ENCODE results near the gene COX14.
A peak's percentile ranks its signal among the peaks of the same experiment; 100 is the strongest.
"Not testable (repeated sequence)": the region's sequence is repeated elsewhere in the genome, so short reads cannot be mapped to it uniquely, and the experiment has no call there.

Gene COX14

DNA sequence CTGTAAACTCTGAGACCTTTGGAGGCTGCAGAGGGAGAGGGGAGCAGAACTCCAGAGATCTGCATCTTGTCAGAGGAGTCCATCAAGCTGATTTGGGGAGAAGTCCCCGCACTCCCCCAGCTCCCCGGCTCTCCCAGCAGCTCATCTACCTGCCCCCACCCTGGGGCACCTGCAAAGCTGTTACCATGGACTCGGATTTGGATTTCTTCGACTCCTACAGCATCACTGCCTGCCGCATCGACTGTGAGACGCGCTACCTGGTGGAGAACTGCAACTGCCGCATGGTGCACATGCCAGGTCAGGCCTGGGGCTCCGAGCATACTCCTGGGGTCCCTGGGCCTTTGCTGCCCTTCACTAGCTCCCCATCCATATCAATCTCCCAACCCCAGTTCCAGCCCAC, 33.8 kb upstream of the COX14 start:
- Histone ChIP-seq H3K4me1 (ENCODE audit: insufficient read depth, low read length) (peaks cover 4% of the 10 kb centered on the region; the same call in 1 of the 2 replicates), H3K9me3 (ENCODE audit: control insufficient read depth, insufficient read depth, low read length) (no peaks in the 10 kb centered on the region), H3K36me3 (ENCODE audit: insufficient read depth, low read length) (no peaks in the 10 kb centered on the region), H3K9ac (ENCODE audit: low read depth, low read length) (no peak overlapping the region)

DNA sequence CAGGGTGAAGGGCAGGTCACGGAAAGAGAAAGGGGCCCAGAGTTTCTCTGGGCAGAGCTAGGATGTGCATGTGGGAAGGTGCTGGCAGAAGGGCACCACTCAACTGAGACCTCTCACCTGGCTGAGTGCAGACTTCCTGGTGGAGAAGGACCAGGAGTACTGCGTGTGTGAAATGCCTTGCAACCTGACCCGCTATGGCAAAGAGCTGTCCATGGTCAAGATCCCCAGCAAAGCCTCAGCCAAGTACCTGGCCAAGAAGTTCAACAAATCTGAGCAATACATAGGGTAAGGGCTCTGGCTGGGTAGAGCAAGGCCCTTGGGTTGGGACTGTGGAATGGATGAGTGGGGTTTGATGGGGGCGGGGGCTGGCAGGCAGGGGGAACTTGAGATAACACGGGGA, 32.3 kb upstream of the COX14 start:
- Histone ChIP-seq H3K4me1 (ENCODE audit: insufficient read depth, low read length) (peaks cover 4% of the 10 kb centered on the region; the same call in 1 of the 2 replicates), H3K9me3 (ENCODE audit: control insufficient read depth, insufficient read depth, low read length) (no peaks in the 10 kb centered on the region), H3K9ac (ENCODE audit: low read depth, low read length) (no peak overlapping the region), H3K36me3 (ENCODE audit: insufficient read depth, low read length) (no peaks in the 10 kb centered on the region)

DNA sequence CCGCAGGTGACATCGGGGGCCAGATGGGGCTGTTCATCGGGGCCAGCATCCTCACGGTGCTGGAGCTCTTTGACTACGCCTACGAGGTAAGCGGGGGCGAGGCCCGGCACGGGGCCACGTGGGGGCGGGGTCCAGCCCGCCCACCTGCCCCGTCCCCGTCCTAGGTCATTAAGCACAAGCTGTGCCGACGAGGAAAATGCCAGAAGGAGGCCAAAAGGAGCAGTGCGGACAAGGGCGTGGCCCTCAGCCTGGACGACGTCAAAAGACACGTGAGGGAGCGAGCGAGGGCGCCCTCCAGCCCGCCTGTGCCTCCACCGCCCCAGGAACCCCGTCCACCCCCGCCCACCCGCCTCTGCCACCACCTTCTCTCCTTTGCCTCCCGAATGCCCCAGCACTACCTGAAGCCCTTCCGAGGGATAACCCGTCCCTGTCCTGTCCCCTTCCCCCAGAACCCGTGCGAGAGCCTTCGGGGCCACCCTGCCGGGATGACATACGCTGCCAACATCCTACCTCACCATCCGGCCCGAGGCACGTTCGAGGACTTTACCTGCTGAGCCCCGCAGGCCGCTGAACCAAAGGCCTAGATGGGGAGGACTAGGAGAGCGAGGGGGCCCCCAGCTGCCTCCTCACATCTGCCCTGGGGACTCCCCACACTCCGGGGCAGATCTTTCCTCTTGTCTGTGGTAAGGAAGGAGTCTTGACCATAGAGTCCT, 30.8 kb upstream of the COX14 start:
- H3K4me1 ChIP-seq (ENCODE audit: insufficient read depth, low read length) = no peaks in the 10 kb centered on the region
- no peaks in the 10 kb centered on the region for H3K9me3 ChIP-seq (ENCODE audit: control insufficient read depth, insufficient read depth, low read length)
- H3K36me3 ChIP-seq (ENCODE audit: insufficient read depth, low read length) = no peaks in the 10 kb centered on the region
- H3K9ac ChIP-seq (ENCODE audit: low read depth, low read length) = peak overlapping the region; percentile 32; the same call in 1 of the 2 replicates

DNA sequence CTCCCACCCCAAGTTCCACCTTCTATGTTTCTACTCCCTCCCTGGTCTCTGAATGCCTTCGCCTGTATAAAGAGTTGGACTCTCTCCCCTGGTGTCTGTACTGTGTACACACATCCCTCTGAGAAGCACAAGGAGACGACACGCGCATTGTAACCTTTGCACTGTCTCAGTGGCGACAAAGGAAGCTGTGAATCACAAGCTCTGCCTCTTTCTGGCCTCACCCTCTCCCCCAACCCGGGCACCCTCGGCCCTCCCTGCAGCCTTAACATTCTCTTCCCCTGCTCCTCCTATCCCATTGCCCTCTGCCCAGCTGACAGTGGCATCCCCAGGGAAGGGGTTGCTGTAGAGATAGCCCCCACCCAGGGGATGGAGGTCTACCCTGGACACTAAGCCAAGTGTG, 29.4 kb upstream of the COX14 start:
- no peak overlapping the region for H3K9ac ChIP-seq (ENCODE audit: low read depth, low read length)
- peaks cover 5% of the 10 kb centered on the region for H3K36me3 ChIP-seq (ENCODE audit: insufficient read depth, low read length)
- H3K9me3 ChIP-seq (ENCODE audit: control insufficient read depth, insufficient read depth, low read length) = no peaks in the 10 kb centered on the region
- H3K4me1 ChIP-seq (ENCODE audit: insufficient read depth, low read length) = no peaks in the 10 kb centered on the region

DNA sequence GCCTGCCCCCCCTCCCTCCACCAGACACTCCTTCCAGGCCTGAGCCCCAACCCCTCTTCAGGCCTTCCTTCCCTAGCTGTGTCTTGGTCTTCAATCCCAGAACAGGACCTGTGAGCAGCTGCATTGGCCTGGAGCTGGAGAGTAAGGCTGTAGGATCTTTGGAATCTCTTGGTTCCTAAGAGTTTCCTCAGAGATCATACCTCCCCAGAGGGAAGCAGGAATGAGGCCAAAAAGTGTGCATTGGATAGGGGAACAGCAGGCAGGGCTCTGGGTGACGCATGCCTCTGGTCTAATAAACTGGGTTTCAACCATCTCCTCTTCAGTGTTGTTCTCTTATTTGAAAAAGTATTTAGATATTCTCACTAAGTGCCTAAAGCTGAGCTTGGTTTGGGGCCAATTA, 28.7 kb upstream of the COX14 start:
- H3K4me1 ChIP-seq (ENCODE audit: insufficient read depth, low read length) = no peaks in the 10 kb centered on the region
- no peak overlapping the region for H3K9ac ChIP-seq (ENCODE audit: low read depth, low read length)
- peaks cover 5% of the 10 kb centered on the region for H3K36me3 ChIP-seq (ENCODE audit: insufficient read depth, low read length)
- no peaks in the 10 kb centered on the region for H3K9me3 ChIP-seq (ENCODE audit: control insufficient read depth, insufficient read depth, low read length)

DNA sequence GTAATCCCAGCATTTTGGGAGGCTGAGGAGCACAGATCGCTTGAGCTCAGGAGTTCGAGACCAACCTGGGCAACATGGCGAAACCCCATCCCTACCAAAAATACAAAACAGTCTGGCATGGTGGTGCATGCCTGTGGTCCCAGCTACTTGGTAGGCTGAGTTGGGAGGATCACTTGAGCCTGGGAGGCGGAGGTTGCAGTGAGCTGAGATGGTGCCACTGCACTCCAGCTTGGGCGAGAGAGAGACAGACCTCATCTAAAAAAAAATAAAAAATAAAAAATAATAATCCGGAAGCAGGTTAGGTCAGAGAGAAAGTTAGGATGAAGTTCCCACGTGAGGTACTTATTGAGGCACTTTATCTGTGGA, 27.6 kb upstream of the COX14 start:
- Histone ChIP-seq H3K36me3 (ENCODE audit: insufficient read depth, low read length) (peaks cover 12% of the 10 kb centered on the region), H3K9ac (ENCODE audit: low read depth, low read length) (peak overlapping the region; percentile 66; the same call in 1 of the 2 replicates)
- not testable (repeated sequence) for H3K4me1 ChIP-seq (ENCODE audit: insufficient read depth, low read length); H3K9me3 ChIP-seq (ENCODE audit: control insufficient read depth, insufficient read depth, low read length)

DNA sequence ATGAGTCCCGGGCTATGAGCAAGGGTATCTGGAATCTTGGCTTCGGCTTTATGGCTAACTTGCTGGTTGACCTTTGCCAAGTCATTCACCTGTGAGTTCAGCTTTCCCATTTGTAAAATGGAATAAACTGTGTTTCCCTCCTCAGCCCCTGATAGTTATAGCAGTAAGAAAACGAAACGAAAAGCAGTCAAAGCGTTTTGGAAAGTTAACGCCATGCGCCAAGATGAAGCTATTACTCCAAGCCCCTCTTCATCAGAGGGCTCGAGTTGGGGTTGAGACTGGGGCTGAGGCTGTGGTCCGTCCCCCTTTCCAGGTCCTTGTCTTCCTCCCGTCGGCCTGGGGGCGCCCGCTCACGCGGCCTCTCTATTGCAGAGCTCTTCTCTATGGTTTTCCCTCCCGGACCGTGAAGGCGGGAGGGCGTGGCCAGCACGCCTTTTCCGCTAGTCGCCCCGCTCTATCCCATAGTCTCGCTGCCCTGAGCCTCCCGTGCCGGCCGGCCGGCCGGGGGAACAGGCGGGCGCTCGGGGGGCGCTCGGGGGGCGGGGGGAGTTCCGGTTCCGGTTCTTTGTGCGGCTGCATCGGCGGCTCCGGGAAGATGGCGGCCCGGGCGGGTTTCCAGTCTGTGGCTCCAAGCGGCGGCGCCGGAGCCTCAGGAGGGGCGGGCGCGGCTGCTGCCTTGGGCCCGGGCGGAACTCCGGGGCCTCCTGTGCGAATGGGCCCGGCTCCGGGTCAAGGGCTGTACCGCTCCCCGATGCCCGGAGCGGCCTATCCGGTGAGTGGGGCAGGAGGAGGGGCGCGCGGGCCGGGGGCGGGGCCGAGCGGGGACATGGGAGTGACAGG, 27.0 kb upstream of the COX14 start, which contains the start of gene SMARCD1:
SMARCD1 (plus strand) TSS at position 568 of the 840 bp plus-strand sequence; CDS start at position 596, 28 bp downstream.
- no peaks in the 10 kb centered on the region for H3K4me1 ChIP-seq (ENCODE audit: insufficient read depth, low read length)
- peak within 1 kb of the TSS; percentile 66; the same call in 1 of the 2 replicates for H3K9ac ChIP-seq (ENCODE audit: low read depth, low read length)
- H3K36me3 ChIP-seq (ENCODE audit: insufficient read depth, low read length) = peaks cover 12% of the 10 kb centered on the region

DNA sequence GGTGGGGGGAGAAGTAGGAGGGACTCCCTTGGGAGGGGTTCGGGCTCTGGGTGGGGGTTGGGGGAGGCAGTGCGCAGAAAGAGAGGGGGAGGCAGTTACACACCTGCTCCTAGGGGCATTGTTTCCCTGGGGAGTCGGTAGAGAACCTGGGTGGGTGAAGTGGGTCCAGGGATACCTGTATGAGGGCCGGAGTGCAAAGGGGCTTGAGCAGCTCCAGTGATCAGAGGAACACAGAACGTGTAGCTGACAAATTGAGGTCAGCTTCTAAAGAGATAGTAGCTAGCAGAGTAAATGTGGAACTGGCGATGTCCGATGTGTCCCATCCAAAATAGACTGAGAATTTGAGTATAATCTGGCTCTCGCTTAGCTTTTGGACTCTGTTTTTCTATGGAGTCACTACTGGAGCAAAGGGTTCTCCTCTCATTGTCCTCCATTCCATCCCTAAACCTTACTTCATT, 26.4 kb upstream of the COX14 start:
- Histone ChIP-seq H3K36me3 (ENCODE audit: insufficient read depth, low read length) (peaks cover 18% of the 10 kb centered on the region), H3K9me3 (ENCODE audit: control insufficient read depth, insufficient read depth, low read length) (no peaks in the 10 kb centered on the region), H3K9ac (ENCODE audit: low read depth, low read length) (peak overlapping the region; percentile 28; the same call in 1 of the 2 replicates), H3K4me1 (ENCODE audit: insufficient read depth, low read length) (no peaks in the 10 kb centered on the region)

More for the DNA sequence above, 27.0 kb upstream of the COX14 start, which contains the start of gene SMARCD1:
- H3K9me3 ChIP-seq (ENCODE audit: control insufficient read depth, insufficient read depth, low read length) = no peaks in the 10 kb centered on the region

DNA sequence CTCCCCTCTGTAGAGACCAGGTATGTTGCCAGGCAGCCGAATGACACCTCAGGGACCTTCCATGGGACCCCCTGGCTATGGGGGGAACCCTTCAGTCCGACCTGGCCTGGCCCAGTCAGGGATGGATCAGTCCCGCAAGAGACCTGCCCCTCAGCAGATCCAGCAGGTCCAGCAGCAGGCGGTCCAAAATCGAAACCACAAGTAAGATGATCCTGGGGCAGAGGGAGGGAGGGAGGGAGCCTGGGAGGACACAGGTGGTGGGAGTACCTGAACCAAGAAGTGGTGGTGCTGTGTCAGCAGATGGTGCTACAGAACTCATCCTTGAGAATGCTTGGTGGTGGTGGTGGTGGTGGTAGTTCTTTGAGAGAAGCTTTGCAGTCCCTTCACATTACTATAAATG, 25.9 kb upstream of the COX14 start:
- H3K9ac ChIP-seq (ENCODE audit: low read depth, low read length) = peak overlapping the region; percentile 28; the same call in 1 of the 2 replicates

DNA sequence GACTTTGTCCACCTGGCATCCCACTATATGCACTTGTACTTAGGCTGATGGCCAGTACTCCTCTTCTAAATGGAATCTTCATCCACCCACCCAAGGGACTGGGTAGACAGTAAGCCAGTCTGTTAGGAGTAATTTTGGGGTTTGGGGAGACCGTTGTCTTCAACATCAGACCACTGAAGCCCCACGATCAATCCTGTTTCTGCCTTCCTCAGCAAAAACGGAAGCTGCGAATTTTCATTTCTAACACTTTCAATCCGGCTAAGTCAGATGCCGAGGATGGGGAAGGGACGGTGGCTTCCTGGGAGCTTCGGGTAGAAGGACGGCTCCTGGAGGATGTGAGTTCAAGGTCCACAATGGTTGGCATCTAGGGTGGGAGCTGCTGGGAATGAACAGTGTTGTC, 24.9 kb upstream of the COX14 start:
- Histone ChIP-seq H3K9ac (ENCODE audit: low read depth, low read length) (no peak overlapping the region), H3K36me3 (ENCODE audit: insufficient read depth, low read length) (peaks cover 23% of the 10 kb centered on the region)

More for the DNA sequence above, 25.9 kb upstream of the COX14 start:
- Histone ChIP-seq H3K9me3 (ENCODE audit: control insufficient read depth, insufficient read depth, low read length) (no peaks in the 10 kb centered on the region), H3K36me3 (ENCODE audit: insufficient read depth, low read length) (peaks cover 18% of the 10 kb centered on the region), H3K4me1 (ENCODE audit: insufficient read depth, low read length) (no peaks in the 10 kb centered on the region)

DNA sequence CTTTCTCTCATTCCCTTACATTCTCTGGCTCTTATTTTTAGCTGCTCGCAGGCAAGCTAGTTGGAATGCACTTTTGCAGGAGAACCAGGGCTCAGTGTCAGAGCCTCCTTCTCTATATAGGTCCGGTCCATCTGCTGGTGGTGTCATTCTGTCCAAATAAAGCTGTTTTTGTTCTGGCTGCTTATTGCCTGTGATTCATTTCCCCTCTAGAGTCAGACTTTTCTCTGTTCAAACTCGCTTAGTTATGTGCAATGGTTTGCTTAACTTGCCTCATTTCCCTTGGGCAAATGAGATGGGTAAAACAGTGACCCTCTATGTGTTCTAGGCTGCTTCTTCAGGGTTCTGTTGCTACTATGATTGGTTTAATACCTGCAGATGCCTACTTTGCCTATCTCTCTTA, 24.0 kb upstream of the COX14 start:
- H3K9me3 ChIP-seq (ENCODE audit: control insufficient read depth, insufficient read depth, low read length) = no peaks in the 10 kb centered on the region
- H3K4me1 ChIP-seq (ENCODE audit: insufficient read depth, low read length) = no peaks in the 10 kb centered on the region
- no peak overlapping the region for H3K9ac ChIP-seq (ENCODE audit: low read depth, low read length)
- peaks cover 28% of the 10 kb centered on the region for H3K36me3 ChIP-seq (ENCODE audit: insufficient read depth, low read length)

More for the DNA sequence above, 24.9 kb upstream of the COX14 start:
- H3K9me3 ChIP-seq (ENCODE audit: control insufficient read depth, insufficient read depth, low read length) = no peaks in the 10 kb centered on the region
- no peaks in the 10 kb centered on the region for H3K4me1 ChIP-seq (ENCODE audit: insufficient read depth, low read length)

DNA sequence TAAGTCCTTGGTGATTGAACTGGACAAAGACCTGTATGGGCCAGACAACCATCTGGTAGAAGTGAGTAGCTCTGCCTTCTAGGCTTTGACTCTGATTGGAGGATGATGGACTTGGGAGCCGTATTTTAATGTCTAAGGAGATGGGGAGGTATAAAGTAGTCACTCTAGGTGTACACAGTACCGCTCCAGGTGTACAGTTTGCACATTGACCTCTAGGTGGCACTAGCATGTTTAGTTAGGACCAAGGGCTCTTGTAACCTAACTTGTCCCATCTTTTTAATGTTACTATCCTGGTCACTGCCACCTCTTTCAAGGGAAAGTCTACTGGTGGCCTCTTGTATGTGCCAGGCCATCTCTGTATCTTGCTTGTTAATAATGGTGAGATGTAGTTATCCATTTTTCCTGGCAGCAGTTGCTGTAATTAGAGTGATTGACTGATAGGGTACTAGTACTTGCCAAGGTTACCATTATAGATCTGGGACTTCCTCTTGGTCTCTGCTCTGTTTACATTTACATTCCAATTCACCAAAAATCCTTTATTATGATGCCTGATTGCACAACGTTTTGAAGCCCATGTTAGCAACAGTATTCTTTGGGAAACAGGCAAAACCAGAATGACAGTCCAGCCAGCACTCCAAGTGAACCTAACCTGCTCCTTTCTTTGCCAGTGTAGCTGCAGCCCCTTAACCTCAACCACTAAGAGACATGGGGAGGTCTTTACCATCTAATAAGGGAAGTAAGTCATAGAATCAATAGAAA, 23.3 kb upstream of the COX14 start:
- no peak overlapping the region for H3K9ac ChIP-seq (ENCODE audit: low read depth, low read length)
- peaks cover 28% of the 10 kb centered on the region for H3K36me3 ChIP-seq (ENCODE audit: insufficient read depth, low read length)
- H3K9me3 ChIP-seq (ENCODE audit: control insufficient read depth, insufficient read depth, low read length) = no peaks in the 10 kb centered on the region
- H3K4me1 ChIP-seq (ENCODE audit: insufficient read depth, low read length) = no peaks in the 10 kb centered on the region

DNA sequence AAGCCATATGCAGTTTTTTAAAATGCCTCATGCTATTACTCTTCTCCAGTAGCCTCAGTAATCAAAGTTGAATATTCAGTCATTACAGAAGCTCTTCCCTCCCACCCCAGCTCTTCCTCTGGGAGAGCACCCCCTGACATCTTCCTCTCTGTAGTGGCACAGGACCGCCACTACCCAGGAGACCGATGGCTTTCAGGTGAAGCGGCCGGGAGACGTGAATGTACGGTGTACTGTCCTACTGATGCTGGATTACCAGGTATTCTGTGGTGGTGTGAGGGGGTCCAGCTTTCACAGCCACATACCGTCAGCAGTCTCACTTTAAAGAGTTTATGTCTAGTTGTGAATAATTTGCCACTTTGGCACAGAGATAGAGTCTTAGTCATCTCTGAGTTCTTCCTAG, 22.3 kb upstream of the COX14 start:
- peaks cover 34% of the 10 kb centered on the region for H3K36me3 ChIP-seq (ENCODE audit: insufficient read depth, low read length)
- no peaks in the 10 kb centered on the region for H3K9me3 ChIP-seq (ENCODE audit: control insufficient read depth, insufficient read depth, low read length)
- H3K4me1 ChIP-seq (ENCODE audit: insufficient read depth, low read length) = no peaks in the 10 kb centered on the region
- no peak overlapping the region for H3K9ac ChIP-seq (ENCODE audit: low read depth, low read length)

DNA sequence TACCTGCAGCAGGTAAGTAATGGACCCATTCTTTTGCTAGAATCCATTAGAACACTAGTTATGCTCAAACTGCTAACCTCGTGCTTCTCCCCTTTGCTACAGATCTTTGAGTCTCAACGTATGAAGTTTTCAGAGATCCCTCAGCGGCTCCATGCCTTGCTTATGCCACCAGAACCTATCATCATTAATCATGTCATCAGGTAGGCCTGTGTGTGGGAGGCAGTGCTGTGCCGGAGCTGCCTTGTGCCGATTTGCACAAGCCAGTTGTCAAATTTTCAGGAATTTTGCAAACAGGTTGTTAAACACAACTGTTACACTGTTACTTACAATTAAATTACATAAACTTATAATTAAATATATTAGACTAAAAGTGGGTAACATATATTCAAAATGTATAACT, 21.6 kb upstream of the COX14 start:
- no peaks in the 10 kb centered on the region for H3K9me3 ChIP-seq (ENCODE audit: control insufficient read depth, insufficient read depth, low read length)
- no peaks in the 10 kb centered on the region for H3K4me1 ChIP-seq (ENCODE audit: insufficient read depth, low read length)
- H3K9ac ChIP-seq (ENCODE audit: low read depth, low read length) = no peak overlapping the region
- peaks cover 39% of the 10 kb centered on the region for H3K36me3 ChIP-seq (ENCODE audit: insufficient read depth, low read length)

Data from ES-I3 (cell line).